Ascending aorta (tissue), 2 donors: ENCODE results near the gene MIA2. TPM values are rescaled to one million over a fixed set of nuclear protein-coding genes. Genes with fewer than 3 reads are reported as not detected.
"Not testable (repeated sequence)": the region's sequence is repeated elsewhere in the genome, so short reads cannot be mapped to it uniquely, and the experiment has no call there.

Experiments
- DNase-seq, 2 donors: peaks; one replicate each; pipeline ENCODE4 v3.0.0-alpha.2; 2019; ENCODE audit warnings: low spot score in 2 of 2
- H3K27ac ChIP-seq, 2 donors: fragments of 200-600 bp; sonication (generic); one replicate each; pipeline ENCODE4 v1.5.1; 2016 to 2017; ENCODE audit warnings: mild to moderate bottlenecking in 1 of 2
- H3K27me3 ChIP-seq: fragments of 200-600 bp; sonication (generic); one replicate; pipeline ENCODE4 v1.5.1; 2017
- H3K36me3 ChIP-seq, 2 donors: fragments of 200-600 bp; sonication (generic); one replicate each; pipeline ENCODE4 v1.5.1; 2016
- H3K4me1 ChIP-seq, 2 donors: fragments of 200-600 bp; sonication (generic); one replicate each; pipeline ENCODE4 v1.5.1; 2016 to 2017; ENCODE audit warnings: mild to moderate bottlenecking in 1 of 2
- H3K4me3 ChIP-seq, 2 donors: fragments of 200-600 bp; sonication (generic); one replicate each; pipeline ENCODE4 v1.5.1; 2016 to 2017; ENCODE audit warnings: mild to moderate bottlenecking in 1 of 2
- H3K9me3 ChIP-seq, 2 donors: fragments of 200-600 bp; sonication (generic); one replicate each; pipeline ENCODE4 v1.5.1; 2016
- intact Hi-C: fragments of 100-400 bp; cut with DNase I; formaldehyde crosslinking; loops from one replicate; pipeline ENCODE4 v1.15.1; 2023
- total RNA-seq: library from RNA; depleted of rRNA; stranded (reverse); fragments of >200 nt; gene quantifications from one replicate; pipeline ENCODE4 v1.1.0, GENCODE V29; 2016
- TF ChIP-seq, protein P1 (sequence below), 3 experiments: fragments of 200-600 bp in 2 of 3; fragments of 450-650 bp in 1 of 3; sonication (generic) in 2 of 3; IDR thresholded peaks; one replicate each; pipeline ENCODE4 v1.5.1; 2016 to 2019; ENCODE audit warnings: antibody characterized with exemption in 3 of 3, mild to moderate bottlenecking in 1 of 3, moderate library complexity in 1 of 3

The MIA2 gene
- total RNA-seq, 1 donor from 2014 or later = 14.4 TPM

DNA sequence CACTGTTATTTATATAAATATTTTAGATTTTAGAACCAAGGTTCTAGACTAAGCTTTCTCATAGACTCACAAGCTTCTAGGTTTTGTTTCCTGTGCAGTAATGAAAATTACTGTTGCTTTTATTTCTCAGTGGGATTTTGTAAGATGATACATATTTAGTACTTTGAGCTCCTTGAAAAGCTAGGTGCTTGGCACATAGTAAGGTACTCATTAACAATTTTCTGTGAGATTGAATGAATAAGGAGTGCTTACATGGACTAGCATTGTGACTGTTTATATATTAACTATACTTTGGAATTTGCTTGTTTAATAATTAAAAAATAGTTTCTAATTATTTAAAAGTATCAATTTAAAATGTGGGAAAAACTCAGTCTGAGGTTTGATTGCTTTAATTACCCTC lies 85.7 kb downstream of the MIA2 start:
- Histone ChIP-seq H3K27me3 (no peaks in the 10 kb centered on the region), H3K27ac (no peak overlapping the region), H3K36me3 (peaks cover 24 to 47% of the 10 kb centered on the region in 2 donors), H3K9me3 (no peaks in the 10 kb centered on the region), H3K4me3 (no peak overlapping the region), H3K4me1 (no peaks in the 10 kb centered on the region)
- DNase-seq = no peak
- intact Hi-C loops = no loop called here
- TF ChIP-seq, protein P1, sequence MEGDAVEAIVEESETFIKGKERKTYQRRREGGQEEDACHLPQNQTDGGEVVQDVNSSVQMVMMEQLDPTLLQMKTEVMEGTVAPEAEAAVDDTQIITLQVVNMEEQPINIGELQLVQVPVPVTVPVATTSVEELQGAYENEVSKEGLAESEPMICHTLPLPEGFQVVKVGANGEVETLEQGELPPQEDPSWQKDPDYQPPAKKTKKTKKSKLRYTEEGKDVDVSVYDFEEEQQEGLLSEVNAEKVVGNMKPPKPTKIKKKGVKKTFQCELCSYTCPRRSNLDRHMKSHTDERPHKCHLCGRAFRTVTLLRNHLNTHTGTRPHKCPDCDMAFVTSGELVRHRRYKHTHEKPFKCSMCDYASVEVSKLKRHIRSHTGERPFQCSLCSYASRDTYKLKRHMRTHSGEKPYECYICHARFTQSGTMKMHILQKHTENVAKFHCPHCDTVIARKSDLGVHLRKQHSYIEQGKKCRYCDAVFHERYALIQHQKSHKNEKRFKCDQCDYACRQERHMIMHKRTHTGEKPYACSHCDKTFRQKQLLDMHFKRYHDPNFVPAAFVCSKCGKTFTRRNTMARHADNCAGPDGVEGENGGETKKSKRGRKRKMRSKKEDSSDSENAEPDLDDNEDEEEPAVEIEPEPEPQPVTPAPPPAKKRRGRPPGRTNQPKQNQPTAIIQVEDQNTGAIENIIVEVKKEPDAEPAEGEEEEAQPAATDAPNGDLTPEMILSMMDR (IDR thresholded peaks at IDR 0.05) = no peak

DNA sequence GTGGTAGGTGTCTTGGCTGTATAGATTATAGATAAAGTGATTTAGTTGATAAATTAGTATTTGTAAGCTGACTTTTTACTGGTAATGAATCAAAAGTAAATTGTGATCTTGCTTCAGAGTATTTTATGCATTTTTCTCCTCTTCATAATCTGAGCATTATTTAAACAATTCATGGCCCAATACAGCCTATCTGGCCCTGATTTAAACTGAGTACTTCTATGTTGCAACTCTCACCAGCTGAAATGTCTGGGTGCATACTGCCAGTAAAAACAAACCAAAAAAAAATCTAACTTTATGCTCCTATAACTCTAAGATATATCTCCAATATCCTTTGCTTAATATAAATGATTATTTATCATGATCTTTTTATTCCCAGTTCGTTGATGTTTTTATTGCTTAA lies 86.6 kb downstream of the MIA2 start:
- TF ChIP-seq, protein P1 (IDR thresholded peaks at IDR 0.05) = no peak
- Histone ChIP-seq H3K9me3 (no peaks in the 10 kb centered on the region), H3K4me1 (no peaks in the 10 kb centered on the region), H3K27ac (no peak overlapping the region), H3K4me3 (no peak overlapping the region), H3K36me3 (peaks cover 24 to 52% of the 10 kb centered on the region in 2 donors), H3K27me3 (no peaks in the 10 kb centered on the region)
- intact Hi-C loops = no loop called here
- no peak for DNase-seq

DNA sequence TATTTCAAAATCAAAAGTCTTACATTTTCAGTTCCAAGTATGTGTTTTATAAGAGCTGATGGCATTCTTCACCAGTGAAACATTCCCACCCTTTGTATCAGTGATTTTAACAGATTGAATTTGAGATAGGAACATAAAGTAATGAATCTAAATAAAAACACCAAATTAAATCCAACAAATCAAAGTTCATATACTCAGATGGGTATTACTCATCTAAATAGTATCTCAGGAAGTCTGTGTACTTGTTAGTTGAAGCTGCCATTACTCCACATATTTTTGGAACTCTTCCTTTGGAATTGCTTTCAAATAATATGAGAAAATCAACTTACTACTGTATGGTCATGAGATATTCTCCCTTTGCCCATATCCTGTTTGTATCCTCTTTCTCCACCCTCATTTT lies 89.1 kb downstream of the MIA2 start:
- Histone ChIP-seq H3K27me3 (no peaks in the 10 kb centered on the region), H3K27ac (no peak overlapping the region), H3K9me3 (no peaks in the 10 kb centered on the region), H3K4me1 (no peaks in the 10 kb centered on the region), H3K36me3 (peaks cover 27 to 57% of the 10 kb centered on the region in 2 donors), H3K4me3 (no peak overlapping the region)
- TF ChIP-seq, protein P1 (IDR thresholded peaks at IDR 0.05) = no peak
- DNase-seq = no peak
- intact Hi-C loops = no loop called here

DNA sequence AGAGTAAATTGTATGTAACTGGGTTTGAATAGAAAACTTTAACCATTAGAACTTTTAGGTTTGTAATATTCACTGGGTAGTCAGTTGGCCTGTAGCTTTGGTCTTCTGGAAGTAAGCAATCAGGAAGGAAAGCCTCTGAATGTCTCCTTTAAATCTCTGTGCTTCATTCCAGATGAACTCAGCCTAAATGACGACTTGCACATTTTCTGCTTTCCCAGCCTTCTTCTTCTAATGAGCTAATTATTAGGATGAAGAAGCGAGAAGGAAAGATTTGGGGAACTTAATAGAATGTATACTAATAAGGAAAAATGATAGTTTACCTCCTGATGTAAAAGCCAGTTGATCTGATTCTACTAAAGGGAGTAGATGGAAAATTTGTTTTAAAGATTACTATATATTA lies 90.4 kb downstream of the MIA2 start:
- Histone ChIP-seq H3K27ac (no peak overlapping the region), H3K36me3 (peaks cover 18 to 57% of the 10 kb centered on the region in 2 donors), H3K27me3 (no peaks in the 10 kb centered on the region), H3K4me1 (no peaks in the 10 kb centered on the region), H3K9me3 (no peaks in the 10 kb centered on the region), H3K4me3 (no peak overlapping the region)
- intact Hi-C loops = no loop called here
- TF ChIP-seq, protein P1 (IDR thresholded peaks at IDR 0.05) = no peak
- no peak for DNase-seq

DNA sequence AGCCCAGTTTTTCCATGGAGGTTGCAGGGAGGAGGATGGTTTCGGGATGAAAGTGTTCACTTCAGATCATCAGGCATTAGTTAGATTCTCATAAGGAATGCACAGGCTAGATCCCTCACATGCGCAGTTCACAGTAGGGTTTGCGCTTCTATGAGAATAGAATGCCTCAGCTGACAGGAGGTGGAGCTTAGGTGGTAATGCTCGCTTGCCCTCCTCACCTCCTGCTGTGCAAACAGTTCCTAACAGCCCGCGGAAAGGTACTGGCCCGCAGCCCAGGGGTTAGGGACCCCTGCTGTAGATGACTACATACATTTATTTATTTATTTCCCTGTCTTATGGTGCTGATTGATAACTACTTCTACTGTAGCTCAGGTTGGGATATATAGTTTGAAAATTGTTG lies 105.3 kb downstream of the MIA2 start:
- H3K4me3 ChIP-seq = no peak overlapping the region
- no peak for DNase-seq
- TF ChIP-seq, protein P1 (IDR thresholded peaks at IDR 0.05) = no peak
- no peaks in the 10 kb centered on the region for H3K9me3 ChIP-seq
- intact Hi-C loops = no loop called here
- no peak overlapping the region for H3K27ac ChIP-seq
- peaks cover 7 to 23% of the 10 kb centered on the region in 2 donors for H3K36me3 ChIP-seq
- no peaks in the 10 kb centered on the region for H3K27me3 ChIP-seq
- H3K4me1 ChIP-seq = no peaks in the 10 kb centered on the region

DNA sequence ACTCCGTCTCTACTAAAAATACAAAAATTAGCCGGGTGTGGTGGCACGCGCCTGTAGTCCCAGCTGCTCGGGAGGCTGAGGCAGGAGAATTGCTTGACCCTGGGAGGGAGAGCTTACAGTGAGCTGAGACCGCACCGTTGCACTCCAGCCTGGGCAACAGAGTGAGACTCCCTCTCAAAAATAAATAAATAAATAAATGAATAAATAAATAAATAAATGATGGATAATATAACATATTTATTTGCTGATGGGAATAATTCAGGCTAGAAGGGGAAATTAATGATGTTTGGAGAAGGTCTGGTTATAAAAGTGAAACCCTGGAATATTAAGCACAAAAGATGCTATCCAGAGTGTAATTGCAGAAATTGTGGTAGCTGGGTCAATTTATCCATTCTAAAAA lies 107.4 kb downstream of the MIA2 start:
- H3K4me3 ChIP-seq, H3K4me1 ChIP-seq, H3K27me3 ChIP-seq, H3K9me3 ChIP-seq, DNase-seq, intact Hi-C loops, H3K27ac ChIP-seq: not testable (repeated sequence)
- H3K36me3 ChIP-seq = peaks cover 9 to 23% of the 10 kb centered on the region in 2 donors
